IMR-90 (cell line): Measurements from ENCODE around the gene SLC23A1. TPM values are rescaled to one million over a fixed set of nuclear protein-coding genes. Genes with fewer than 3 reads are reported as not detected.

Source experiments
- ATAC-seq: fragments of 200-7000 bp; cut with Tn5 transposase; 2 replicates; pipeline ENCODE4 v1.9.1; 2020; ENCODE audit warnings: low read depth, mild to moderate bottlenecking, moderate library complexity
- BruUV-seq: library from RNA; stranded (reverse); fragments of 400-500 nt; replicated peaks from 2 replicates; lab custom pipeline; 2021; lab: Mats Ljungman, UMichigan
- CTCF ChIA-PET: fragments of 300-600 bp; formaldehyde crosslinking; extraction: SDS; loops from one replicate; lab custom pipeline; 2021; ENCODE audit warnings: antibody characterized with exemption; lab: Yijun Ruan, JAX
- POLR2A ChIA-PET: fragments of 300-600 bp; sonication (Branson Sonifier 250); formaldehyde crosslinking; loops from one replicate; lab custom pipeline; 2022; ENCODE audit warnings: antibody characterized with exemption; ENCODE audit not compliant: unreplicated experiment; lab: Charles Lee
- DNase-seq: peaks from one replicate; pipeline ENCODE4 v3.0.0; 2013
- H2AFZ ChIP-seq: replicated peaks from 2 replicates; pipeline ENCODE3; 2013; ENCODE audit warnings: low read length, mild to moderate bottlenecking; ENCODE audit not compliant: poor library complexity
- H2AK5ac ChIP-seq: 2 replicates; pipeline ENCODE4 v1.6.1; 2013; ENCODE audit warnings: low read depth, low read length, inconsistent platforms
- H2AK9ac ChIP-seq: replicated peaks from 2 replicates; pipeline ENCODE3; 2013; ENCODE audit warnings: mild to moderate bottlenecking, low read depth, low read length, moderate library complexity; ENCODE audit not compliant: poor library complexity
- H2BK120ac ChIP-seq: 2 replicates; pipeline ENCODE4 v1.6.1; 2013; ENCODE audit warnings: low read depth, low read length, inconsistent platforms
- H2BK15ac ChIP-seq: 3 replicates; pipeline ENCODE4 v1.6.1; 2013; ENCODE audit warnings: low read depth, low read length, inconsistent platforms
- H2BK20ac ChIP-seq: 2 replicates; pipeline ENCODE4 v1.6.1; 2013; ENCODE audit warnings: low read depth, mild to moderate bottlenecking, inconsistent platforms, low read length, moderate library complexity
- H2BK5ac ChIP-seq: 2 replicates; pipeline ENCODE4 v1.6.1; 2013; ENCODE audit warnings: mild to moderate bottlenecking, low read depth, low read length, inconsistent platforms; ENCODE audit not compliant: poor library complexity, severe bottlenecking
- H3K14ac ChIP-seq: replicated peaks from 2 replicates; pipeline ENCODE4 v1.6.1; 2013; ENCODE audit warnings: low read depth, low read length, inconsistent platforms
- H3K18ac ChIP-seq: 2 replicates; pipeline ENCODE4 v1.6.1; 2013; ENCODE audit warnings: low read depth, low read length, control low read depth
- H3K23ac ChIP-seq: 2 replicates; pipeline ENCODE4 v1.6.1; 2013; ENCODE audit warnings: low read depth, low read length, inconsistent platforms
- H3K27ac ChIP-seq: 2 replicates; pipeline ENCODE4 v1.5.1; 2013; ENCODE audit warnings: mild to moderate bottlenecking, control low read depth, low read length; ENCODE audit not compliant: insufficient read depth
- H3K27me3 ChIP-seq: 2 replicates; pipeline ENCODE4 v1.6.1; 2013; ENCODE audit warnings: low read length; ENCODE audit not compliant: control insufficient read depth, insufficient read depth
- H3K36me3 ChIP-seq: 2 replicates; pipeline ENCODE4 v1.6.1; 2013; ENCODE audit warnings: low read length, mixed read lengths; ENCODE audit not compliant: control insufficient read depth, insufficient read depth
- H3K4ac ChIP-seq: 2 replicates; pipeline ENCODE4 v1.6.1; 2013; ENCODE audit warnings: low read depth, low read length, inconsistent platforms
- H3K4me1 ChIP-seq: 2 replicates; pipeline ENCODE4 v1.6.1; 2013; ENCODE audit warnings: low read length, mixed read lengths; ENCODE audit not compliant: control insufficient read depth, insufficient read depth
- H3K4me2 ChIP-seq: 2 replicates; pipeline ENCODE4 v1.6.1; 2013; ENCODE audit warnings: low read depth, mild to moderate bottlenecking, control low read depth, low read length, moderate library complexity
- H3K4me3 ChIP-seq: 2 replicates; pipeline ENCODE4 v1.5.1; 2013; ENCODE audit warnings: low read depth, mild to moderate bottlenecking, control low read depth, low read length, moderate library complexity; ENCODE audit not compliant: insufficient read depth
- H3K56ac ChIP-seq: 2 replicates; pipeline ENCODE4 v1.6.1; 2013; ENCODE audit warnings: low read length, inconsistent platforms; ENCODE audit not compliant: insufficient read depth; ENCODE audit errors: extremely low read depth
- H3K79me1 ChIP-seq, 2 experiments: 2 replicates each; pipeline ENCODE4 v1.6.1; 2013; ENCODE audit warnings: low read length in 2 of 2, inconsistent platforms in 1 of 2, low read depth in 1 of 2
- H3K9ac ChIP-seq: 2 replicates; pipeline ENCODE4 v1.6.1; 2013; ENCODE audit warnings: low read depth, low read length, control low read depth
- H3K9me1 ChIP-seq: 2 replicates; pipeline ENCODE4 v1.6.1; 2013; ENCODE audit warnings: low read length, inconsistent platforms; ENCODE audit not compliant: insufficient read depth
- H3K9me3 ChIP-seq: 2 replicates; pipeline ENCODE4 v1.6.1; 2013; ENCODE audit warnings: low read length; ENCODE audit not compliant: control insufficient read depth, insufficient read depth
- H4K20me1 ChIP-seq: 2 replicates; pipeline ENCODE4 v1.6.1; 2013; ENCODE audit warnings: low read length, inconsistent platforms; ENCODE audit not compliant: insufficient read depth
- H4K5ac ChIP-seq: 2 replicates; pipeline ENCODE4 v1.6.1; 2013; ENCODE audit warnings: mild to moderate bottlenecking, low read depth, low read length, control low read depth
- H4K8ac ChIP-seq, 2 experiments: 2 replicates each; pipeline ENCODE4 v1.6.1; 2013; ENCODE audit warnings: low read depth in 2 of 2, low read length in 2 of 2, control low read depth in 1 of 2, inconsistent platforms in 1 of 2
- H4K91ac ChIP-seq: 2 replicates; pipeline ENCODE4 v1.6.1; 2013; ENCODE audit warnings: low read depth, low read length, inconsistent platforms; ENCODE audit not compliant: insufficient read depth
- FOS ChIP-seq: fragments of 150-350 bp; IDR thresholded peaks from 2 replicates; pipeline ENCODE4 v1.6.1; 2016; ENCODE audit warnings: low read depth, low read length
- POLR2A ChIP-seq: IDR thresholded peaks from 2 replicates; pipeline ENCODE4 v1.6.1; 2012; ENCODE audit warnings: mild to moderate bottlenecking, low read depth, low read length
- WGBS, 2 experiments: methylation state at CpG; one replicate each; pipeline versions ENCODE4 v1.1.5 to v1.1.7; 2013; ENCODE audit warnings: missing lambda C conversion rate in 2 of 2; ENCODE audit not compliant: insufficient read length in 1 of 2; ENCODE audit errors: extremely low coverage in 2 of 2; 5-methylcytosine and 5-hydroxymethylcytosine counted together
- dilution Hi-C: fragments of 300-500 bp; cut with HindIII; formaldehyde crosslinking; loops from one replicate; pipeline ENCODE4 v1.14.3; 2018; ENCODE audit warnings: low sequenced_read_pairs; ENCODE audit not compliant: unreplicated experiment
- in situ Hi-C: fragments of 300-500 bp; cut with MboI; formaldehyde crosslinking; loops from 3 replicates; pipeline ENCODE4 v1.14.3; 2019; ENCODE audit warnings: low sequenced_read_pairs, inconsistent platforms, mixed read lengths
- intact Hi-C: fragments of 100-400 bp; cut with micrococcal nuclease; formaldehyde crosslinking; loops from 2 replicates; pipeline ENCODE4 v1.10.0; 2022
- polyA plus RNA-seq, 3 experiments: library from polyadenylated mRNA; depleted of rRNA; stranded (reverse); fragments of >200 nt; gene quantifications; 2 replicates each; pipeline ENCODE4 v1.2.3, GENCODE V29; 2012; ENCODE audit warnings: low replicate concordance in 1 of 3
- total RNA-seq: library from RNA; depleted of rRNA; stranded (reverse); fragments of >200 nt; gene quantifications from 2 replicates; pipeline ENCODE4 v1.2.3, GENCODE V29; 2012

Gene SLC23A1
- total and polyA plus RNA-seq, 2 of the 4 experiments (the other 2 are of a cell fraction): not detected

GRCh38 chr5:139340051-139340450 lies 43.0 kb downstream of the SLC23A1 start:
- BruUV-seq: no TSS peak
- no peak overlapping the region for H3K27ac ChIP-seq
- no peak overlapping the region for H3K23ac ChIP-seq
- intact Hi-C loops: no loop called here
- ATAC-seq (no peak), DNase-seq (peak; percentile 46)
- H3K27me3 ChIP-seq: no peaks in the 10 kb centered on the region
- POLR2A ChIA-PET: no interaction called here
- H2BK15ac ChIP-seq: no peak overlapping the region
- H2BK120ac ChIP-seq: no peak overlapping the region
- H3K9me1 ChIP-seq: peaks cover 8% of the 10 kb centered on the region
- no peak overlapping the region for H3K4ac ChIP-seq
- no peak overlapping the region for H3K9ac ChIP-seq
- no peak overlapping the region for H4K91ac ChIP-seq
- H3K56ac ChIP-seq: no peak overlapping the region
- no peak overlapping the region for H4K5ac ChIP-seq
- no peak overlapping the region for H3K14ac ChIP-seq
- TF ChIP-seq POLR2A (no peak), FOS (0 out of 2 replicates have a peak, but pooled peaks have one; percentile 13)
- no peak overlapping the region for H3K4me3 ChIP-seq
- dilution Hi-C loops: no loop called here
- H2BK5ac ChIP-seq: no peak overlapping the region
- no peaks in the 10 kb centered on the region for H3K36me3 ChIP-seq
- no peak overlapping the region for H4K8ac ChIP-seq
- H2AFZ ChIP-seq: no peak overlapping the region
- no peak overlapping the region for H2AK9ac ChIP-seq
- no peak overlapping the region for H3K18ac ChIP-seq
- H3K79me1 ChIP-seq: peaks cover 0 to 39% of the 10 kb centered on the region in 2 experiments; a peak in 3 of 4 replicates
- CTCF ChIA-PET: interaction anchor here (0.6 to 1.3 kb wide), 2 partner anchors 13 to 220 kb away, joined by 3 to 4 read pairs; no protein-coding TSS in a partner anchor
- peaks cover 39% of the 10 kb centered on the region for H4K20me1 ChIP-seq
- H2AK5ac ChIP-seq: no peak overlapping the region
- WGBS, 2 experiments: no CpG with 5 or more reads among the region's 2 CpGs
- no peaks in the 10 kb centered on the region for H3K9me3 ChIP-seq
- H3K4me1 ChIP-seq: peaks cover 3% of the 10 kb centered on the region
- no peak overlapping the region for H3K4me2 ChIP-seq
- in situ Hi-C loops: no loop called here
- no peak overlapping the region for H2BK20ac ChIP-seq
